Glutamatergic neuron (in vitro differentiated cells): Measurements from ENCODE around the gene PAX3. TPM values are rescaled to one million over a fixed set of nuclear protein-coding genes. Genes with fewer than 3 reads are reported as not detected.
A peak's percentile ranks its signal among the peaks of the same experiment; 100 is the strongest.

Experiments
- DNase-seq: peaks from one replicate; pipeline ENCODE4 v3.0.0; 2022
- H3K27ac Mint-ChIP-seq: one replicate; pipeline ENCODE4 v1.8.0; 2020; ENCODE audit warnings: mild to moderate bottlenecking, mixed read lengths, inconsistent platforms; ENCODE audit not compliant: unreplicated experiment
- H3K27me3 Mint-ChIP-seq: one replicate; pipeline ENCODE4 v1.8.0; 2020; ENCODE audit warnings: mild to moderate bottlenecking, moderate library complexity, mixed read lengths, inconsistent platforms; ENCODE audit not compliant: unreplicated experiment
- H3K36me3 Mint-ChIP-seq: one replicate; pipeline ENCODE4 v1.8.0; 2020; ENCODE audit warnings: mild to moderate bottlenecking, mixed read lengths, inconsistent platforms; ENCODE audit not compliant: unreplicated experiment
- H3K4me1 Mint-ChIP-seq: one replicate; pipeline ENCODE4 v1.8.0; 2020; ENCODE audit warnings: mild to moderate bottlenecking, low read depth, mixed read lengths, inconsistent platforms; ENCODE audit not compliant: unreplicated experiment
- H3K4me3 Mint-ChIP-seq: one replicate; pipeline ENCODE4 v1.8.0; 2020; ENCODE audit warnings: mild to moderate bottlenecking, mixed read lengths, inconsistent platforms; ENCODE audit not compliant: unreplicated experiment
- H3K9me3 Mint-ChIP-seq: one replicate; pipeline ENCODE4 v1.8.0; 2020; ENCODE audit warnings: mild to moderate bottlenecking, moderate library complexity, mixed read lengths, inconsistent platforms; ENCODE audit not compliant: unreplicated experiment
- total RNA-seq: library from RNA; stranded (reverse); fragmentation: NEBNext Ultra II Directional; extraction: Animal tissue kit (Norgen Biotek cat#: 25700); gene quantifications from one replicate; pipeline ENCODE4 v1.2.1, GENCODE V29; 2021; ENCODE audit not compliant: unreplicated experiment
- TF ChIP-seq, protein P1 (sequence below): fragments of 200-600 bp; sonication (generic); IDR thresholded peaks from one replicate; pipeline ENCODE4 v1.5.0; 2021; ENCODE audit not compliant: partially characterized antibody, unreplicated experiment

PAX3 gene
- total RNA-seq, 1 donor from 2014 or later = 31.2 TPM

DNA sequence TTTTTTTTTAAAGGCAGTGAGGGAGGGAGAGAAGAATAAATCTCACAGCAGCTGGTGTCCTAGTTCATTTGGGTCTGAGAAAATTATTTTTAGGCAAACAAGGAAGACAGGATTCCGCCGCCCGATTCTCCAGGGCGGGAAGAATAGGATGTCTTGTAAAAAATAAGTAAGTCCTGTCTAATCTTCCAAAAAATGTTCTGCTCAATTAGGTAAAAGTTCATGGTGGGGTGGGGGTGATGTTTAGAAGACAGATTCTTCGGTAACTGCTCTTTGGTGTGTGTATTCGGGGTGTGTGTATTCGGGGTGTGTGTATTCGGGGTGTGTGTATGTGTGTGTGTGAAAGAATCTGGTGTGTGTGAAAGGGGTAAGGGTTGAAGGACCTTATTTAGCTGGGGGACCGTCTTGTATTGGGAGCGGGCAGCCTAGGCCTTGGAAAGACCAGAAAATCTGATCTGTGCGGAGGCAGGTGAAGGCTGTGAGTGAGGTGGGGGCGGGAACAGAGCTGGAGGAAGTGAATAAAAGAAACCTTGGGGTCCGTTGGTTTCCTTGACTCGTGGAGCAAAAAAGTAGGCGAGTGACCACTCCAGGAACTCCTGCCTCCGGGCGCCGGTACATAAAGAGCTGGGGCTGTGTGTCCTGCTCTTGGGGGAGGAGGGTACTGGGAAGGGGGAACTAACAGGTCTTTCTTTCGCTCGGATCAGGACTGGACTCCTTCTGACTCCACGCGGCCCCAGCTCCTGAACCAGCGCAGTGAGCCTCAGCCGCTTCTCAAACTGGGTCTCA, 4.4 kb upstream of the PAX3 start:
- Mint-ChIP-seq H3K4me1 (peaks cover 30% of the 10 kb centered on the region), H3K36me3 (peaks cover 13% of the 10 kb centered on the region), H3K9me3 (peaks cover 24% of the 10 kb centered on the region), H3K27me3 (peaks cover 58% of the 10 kb centered on the region), H3K4me3 (peak overlapping the region; percentile 35), H3K27ac (no peak overlapping the region)
- no peak for DNase-seq
- TF ChIP-seq, protein P1, sequence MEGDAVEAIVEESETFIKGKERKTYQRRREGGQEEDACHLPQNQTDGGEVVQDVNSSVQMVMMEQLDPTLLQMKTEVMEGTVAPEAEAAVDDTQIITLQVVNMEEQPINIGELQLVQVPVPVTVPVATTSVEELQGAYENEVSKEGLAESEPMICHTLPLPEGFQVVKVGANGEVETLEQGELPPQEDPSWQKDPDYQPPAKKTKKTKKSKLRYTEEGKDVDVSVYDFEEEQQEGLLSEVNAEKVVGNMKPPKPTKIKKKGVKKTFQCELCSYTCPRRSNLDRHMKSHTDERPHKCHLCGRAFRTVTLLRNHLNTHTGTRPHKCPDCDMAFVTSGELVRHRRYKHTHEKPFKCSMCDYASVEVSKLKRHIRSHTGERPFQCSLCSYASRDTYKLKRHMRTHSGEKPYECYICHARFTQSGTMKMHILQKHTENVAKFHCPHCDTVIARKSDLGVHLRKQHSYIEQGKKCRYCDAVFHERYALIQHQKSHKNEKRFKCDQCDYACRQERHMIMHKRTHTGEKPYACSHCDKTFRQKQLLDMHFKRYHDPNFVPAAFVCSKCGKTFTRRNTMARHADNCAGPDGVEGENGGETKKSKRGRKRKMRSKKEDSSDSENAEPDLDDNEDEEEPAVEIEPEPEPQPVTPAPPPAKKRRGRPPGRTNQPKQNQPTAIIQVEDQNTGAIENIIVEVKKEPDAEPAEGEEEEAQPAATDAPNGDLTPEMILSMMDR = no peak

DNA sequence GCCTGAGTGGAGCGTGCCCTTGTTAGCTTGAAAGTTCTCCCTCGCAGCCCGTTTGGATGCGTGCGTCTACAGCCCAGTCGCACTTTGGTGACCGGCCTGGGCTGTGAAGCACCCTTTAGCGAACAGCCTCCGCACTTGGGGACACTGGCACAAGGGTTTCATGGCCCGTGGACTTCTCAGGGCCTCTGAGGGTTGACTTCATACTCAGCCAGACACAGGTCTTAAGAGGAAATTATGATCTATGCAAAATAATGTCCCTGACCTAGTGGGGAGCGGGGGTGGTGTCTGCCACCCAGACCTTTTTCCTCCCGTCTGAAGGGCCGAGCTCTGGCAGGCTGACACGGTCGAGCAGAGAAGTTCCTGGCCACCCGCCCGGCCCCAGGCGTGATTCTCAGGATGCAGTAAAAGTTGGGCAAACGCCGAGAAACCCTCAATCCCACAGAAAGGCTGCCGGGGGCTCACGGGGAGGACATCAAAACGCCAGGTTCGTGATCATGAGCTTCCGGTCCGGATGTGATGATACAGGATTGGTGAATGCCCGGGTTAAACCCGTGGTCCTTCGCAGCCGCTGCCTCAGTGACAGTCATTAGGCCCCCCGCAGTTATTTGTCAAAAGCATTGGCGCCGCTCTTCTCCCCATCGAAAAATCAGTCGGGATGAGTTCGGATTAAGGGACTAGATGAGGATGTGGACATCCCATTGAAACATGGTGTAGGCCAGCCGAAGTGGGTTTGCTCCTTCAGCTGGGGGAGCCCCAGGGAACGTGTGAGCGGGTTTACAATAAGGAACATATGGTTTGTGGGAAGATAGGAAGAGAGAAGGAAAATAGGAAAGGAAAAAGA, 3.6 kb upstream of the PAX3 start:
- Mint-ChIP-seq H3K4me3 (no peak overlapping the region), H3K36me3 (peaks cover 13% of the 10 kb centered on the region), H3K4me1 (peaks cover 29% of the 10 kb centered on the region), H3K27ac (no peak overlapping the region), H3K27me3 (peaks cover 58% of the 10 kb centered on the region), H3K9me3 (peaks cover 24% of the 10 kb centered on the region)
- no peak for DNase-seq
- TF ChIP-seq, protein P1 = no peak

GRCh38 chr2:222301796-222302118, 3.0 kb upstream of the PAX3 start:
- H3K27ac Mint-ChIP-seq = no peak overlapping the region
- H3K9me3 Mint-ChIP-seq = peaks cover 21% of the 10 kb centered on the region
- H3K36me3 Mint-ChIP-seq = peaks cover 13% of the 10 kb centered on the region
- H3K4me1 Mint-ChIP-seq = peaks cover 27% of the 10 kb centered on the region
- no peak overlapping the region for H3K4me3 Mint-ChIP-seq
- peaks cover 61% of the 10 kb centered on the region for H3K27me3 Mint-ChIP-seq
- no peak for DNase-seq
- TF ChIP-seq, protein P1 = no peak

- TF ChIP-seq, protein P1 = no peak
- peaks cover 63% of the 10 kb centered on the region for H3K27me3 Mint-ChIP-seq
- peaks cover 13% of the 10 kb centered on the region for H3K36me3 Mint-ChIP-seq
- H3K4me1 Mint-ChIP-seq = peaks cover 27% of the 10 kb centered on the region
- H3K9me3 Mint-ChIP-seq = peaks cover 22% of the 10 kb centered on the region
- DNase-seq = no peak
- no peak overlapping the region for H3K27ac Mint-ChIP-seq
- no peak overlapping the region for H3K4me3 Mint-ChIP-seq
These were observed 2.4 kb upstream of the PAX3 start for GRCh38 chr2:222301053-222301795.

DNA sequence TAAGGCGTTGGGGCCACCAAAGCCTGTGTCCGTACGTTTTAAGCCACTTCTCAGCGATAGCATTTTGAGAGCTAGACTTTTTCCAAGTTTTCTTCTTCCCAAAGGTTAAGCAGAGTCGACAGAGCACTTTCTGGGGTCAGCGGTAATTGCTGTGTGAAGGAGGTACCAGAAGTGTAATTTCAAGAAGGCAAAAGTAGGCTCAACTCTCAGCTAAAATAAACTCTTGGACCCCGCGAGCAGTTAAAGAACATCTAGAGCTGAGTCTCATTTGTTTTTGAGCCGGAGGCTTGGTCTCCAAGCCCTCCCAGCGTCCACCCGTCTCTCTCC, 1.9 kb upstream of the PAX3 start:
- peaks cover 27% of the 10 kb centered on the region for H3K4me1 Mint-ChIP-seq
- H3K9me3 Mint-ChIP-seq = peaks cover 22% of the 10 kb centered on the region
- TF ChIP-seq, protein P1 = no peak
- no peak overlapping the region for H3K27ac Mint-ChIP-seq
- peak overlapping the region; percentile 2 for H3K4me3 Mint-ChIP-seq
- peaks cover 13% of the 10 kb centered on the region for H3K36me3 Mint-ChIP-seq
- peaks cover 63% of the 10 kb centered on the region for H3K27me3 Mint-ChIP-seq
- DNase-seq = no peak
